VCaP (cell line): ENCODE measurements around the gene MAGOH.

Experiments
- H3K27ac ChIP-seq: fragments of 450-650 bp; 2 replicates; pipeline ENCODE4 v1.5.1; 2017
- TF ChIP-seq, protein P1 (sequence below): fragments of 450-650 bp; conservative IDR thresholded peaks from 2 replicates; pipeline ENCODE4 v1.5.1; 2017; ENCODE audit warnings: mild to moderate bottlenecking, moderate library complexity

MAGOH gene

DNA sequence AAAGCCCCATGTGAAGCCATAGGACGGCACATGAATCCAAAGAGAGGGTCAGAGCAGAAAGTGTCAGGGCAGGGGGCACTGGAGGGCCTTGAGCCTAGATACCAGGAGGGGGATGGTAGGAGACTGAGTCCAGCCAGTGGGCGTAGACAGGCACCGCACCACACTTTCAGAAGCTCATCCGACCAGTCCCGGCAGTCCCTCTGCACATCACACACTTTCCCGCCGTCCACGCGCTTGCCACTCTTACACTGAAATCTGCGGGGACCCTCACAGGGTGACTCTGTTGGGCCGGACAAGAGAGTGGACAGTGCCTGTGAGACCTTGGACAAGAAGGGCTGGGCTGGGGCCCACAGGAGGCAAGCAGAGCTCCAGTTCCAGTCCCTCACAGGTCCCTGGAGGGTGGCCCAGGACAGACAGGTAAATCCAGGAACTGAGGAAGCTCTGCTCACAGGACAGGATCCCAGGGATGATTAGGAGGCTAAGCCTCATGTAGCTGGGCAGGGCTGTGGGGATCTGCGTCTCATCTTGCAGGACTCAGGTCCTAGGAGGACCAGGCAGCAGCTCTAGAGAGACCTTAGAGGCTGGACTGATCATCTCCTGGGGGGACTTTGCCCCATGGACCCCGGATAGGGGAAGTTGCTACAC is 36.3 kb upstream of the MAGOH start:
- TF ChIP-seq, protein P1, sequence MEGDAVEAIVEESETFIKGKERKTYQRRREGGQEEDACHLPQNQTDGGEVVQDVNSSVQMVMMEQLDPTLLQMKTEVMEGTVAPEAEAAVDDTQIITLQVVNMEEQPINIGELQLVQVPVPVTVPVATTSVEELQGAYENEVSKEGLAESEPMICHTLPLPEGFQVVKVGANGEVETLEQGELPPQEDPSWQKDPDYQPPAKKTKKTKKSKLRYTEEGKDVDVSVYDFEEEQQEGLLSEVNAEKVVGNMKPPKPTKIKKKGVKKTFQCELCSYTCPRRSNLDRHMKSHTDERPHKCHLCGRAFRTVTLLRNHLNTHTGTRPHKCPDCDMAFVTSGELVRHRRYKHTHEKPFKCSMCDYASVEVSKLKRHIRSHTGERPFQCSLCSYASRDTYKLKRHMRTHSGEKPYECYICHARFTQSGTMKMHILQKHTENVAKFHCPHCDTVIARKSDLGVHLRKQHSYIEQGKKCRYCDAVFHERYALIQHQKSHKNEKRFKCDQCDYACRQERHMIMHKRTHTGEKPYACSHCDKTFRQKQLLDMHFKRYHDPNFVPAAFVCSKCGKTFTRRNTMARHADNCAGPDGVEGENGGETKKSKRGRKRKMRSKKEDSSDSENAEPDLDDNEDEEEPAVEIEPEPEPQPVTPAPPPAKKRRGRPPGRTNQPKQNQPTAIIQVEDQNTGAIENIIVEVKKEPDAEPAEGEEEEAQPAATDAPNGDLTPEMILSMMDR, result no peak
- H3K27ac ChIP-seq, result no peak overlapping the region

DNA sequence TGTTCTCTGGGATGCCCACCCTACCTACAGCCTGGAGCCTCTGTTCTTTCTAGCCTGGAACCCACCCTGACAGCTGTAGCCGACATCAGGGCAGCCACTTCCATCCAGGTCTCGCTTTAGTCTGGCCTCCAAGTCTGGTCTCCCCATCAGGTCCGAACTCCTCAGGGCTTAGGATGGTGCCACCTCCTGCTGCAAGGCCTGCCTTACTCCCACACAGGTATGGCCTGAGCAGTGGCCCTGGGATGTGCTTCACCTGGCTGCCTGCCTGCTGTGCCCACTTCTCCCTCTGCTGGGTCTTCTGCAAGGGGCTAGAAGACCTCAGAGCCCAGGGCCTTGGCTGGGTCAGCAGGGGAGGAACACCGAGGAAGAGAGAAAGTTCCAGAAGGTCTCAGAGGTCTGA is 35.7 kb upstream of the MAGOH start:
- H3K27ac ChIP-seq, result no peak overlapping the region
- TF ChIP-seq, protein P1, result no peak

DNA sequence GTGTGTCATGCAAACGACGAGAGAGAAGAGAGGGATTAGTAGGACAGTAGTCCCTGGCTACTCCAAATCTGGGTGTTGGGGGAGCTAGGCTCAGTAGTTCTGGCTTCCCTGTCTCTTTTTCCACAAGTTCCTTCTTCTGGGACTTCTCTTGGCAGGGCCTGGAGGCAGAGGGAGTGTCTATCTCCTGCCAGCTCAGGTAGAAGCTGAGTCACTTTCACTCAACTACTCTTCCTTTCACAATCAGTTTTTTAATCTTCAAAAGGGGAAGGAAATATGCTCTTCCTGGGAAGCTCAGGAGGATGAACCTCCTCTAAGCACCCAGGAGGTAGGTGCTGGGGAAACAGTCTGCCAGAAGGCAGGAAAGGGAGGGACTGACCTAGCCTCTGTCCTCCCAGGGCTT is 35.2 kb upstream of the MAGOH start:
- TF ChIP-seq, protein P1, result no peak
- no peak overlapping the region for H3K27ac ChIP-seq

DNA sequence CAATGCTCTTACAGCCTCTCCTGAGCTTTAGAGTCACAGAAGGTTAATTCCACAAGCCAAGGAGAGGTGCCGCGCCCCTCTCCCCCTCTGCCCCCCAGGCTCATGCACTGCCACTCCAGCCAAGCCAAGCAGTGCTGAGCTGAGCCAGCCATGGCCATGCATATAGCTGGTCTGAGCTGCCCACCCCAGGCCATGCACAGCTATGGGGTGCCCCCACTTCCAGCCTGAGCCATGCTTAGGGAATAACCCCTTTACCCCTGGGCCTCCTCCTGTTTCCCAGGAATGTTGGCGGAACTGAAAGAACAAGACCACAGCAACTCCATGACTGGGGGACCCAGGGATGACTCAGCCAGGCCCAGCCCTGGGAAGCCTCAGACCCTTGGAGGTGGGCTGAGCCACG is 34.0 kb upstream of the MAGOH start:
- TF ChIP-seq, protein P1, result no peak
- no peak overlapping the region for H3K27ac ChIP-seq

DNA sequence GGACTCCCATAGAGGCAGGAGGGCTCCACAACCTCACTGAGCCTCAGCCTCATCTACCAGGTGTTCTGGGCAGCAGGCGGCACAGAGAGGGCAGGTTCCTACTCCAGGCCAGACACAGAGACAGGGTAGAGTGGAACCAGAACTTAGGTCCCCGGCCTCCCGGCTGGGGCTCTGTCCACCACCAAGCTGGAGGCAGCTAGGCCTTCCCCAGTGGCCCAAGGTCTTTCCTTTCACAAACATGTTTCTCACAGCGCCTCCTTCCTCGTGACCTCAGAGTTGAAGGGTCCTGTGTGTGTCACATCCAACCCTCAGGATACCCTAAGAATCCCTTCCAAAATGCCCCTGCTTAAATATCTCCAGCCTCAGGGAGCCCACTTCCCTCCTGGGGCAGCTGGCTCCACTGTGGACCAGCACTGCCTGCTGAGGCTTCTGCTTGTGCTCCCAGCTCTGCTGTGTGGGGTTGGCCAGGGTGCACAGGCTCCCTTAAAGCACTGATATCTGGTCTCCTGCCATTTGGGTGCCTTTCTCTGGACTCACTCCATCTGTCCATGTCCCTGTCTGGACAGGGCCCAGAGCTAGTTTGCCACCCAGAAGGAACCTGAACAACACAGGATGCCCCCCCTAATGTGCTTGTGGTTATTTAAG is 33.2 kb upstream of the MAGOH start:
- H3K27ac ChIP-seq, result no peak overlapping the region
- TF ChIP-seq, protein P1, result no peak

DNA sequence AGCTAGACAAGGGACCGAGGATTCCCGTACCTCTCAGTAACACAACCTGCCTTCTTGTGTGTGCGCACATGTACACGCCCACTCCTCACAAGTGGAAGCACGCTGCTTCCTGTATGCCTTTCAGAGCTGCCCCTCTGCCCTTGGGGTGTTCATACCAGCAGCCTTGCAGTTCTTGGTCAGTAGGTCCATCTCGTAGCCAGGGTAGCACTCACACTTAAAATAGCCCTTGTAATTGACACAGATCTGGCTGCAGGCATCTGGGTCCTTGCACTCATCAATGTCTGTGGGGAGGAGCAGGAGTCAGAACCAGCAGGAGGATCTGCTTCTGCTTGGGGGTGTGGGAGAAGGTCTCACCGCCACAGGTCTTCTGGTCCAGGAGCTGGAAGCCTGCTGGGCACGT is 32.6 kb upstream of the MAGOH start:
- TF ChIP-seq, protein P1, result no peak
- H3K27ac ChIP-seq, result no peak overlapping the region

DNA sequence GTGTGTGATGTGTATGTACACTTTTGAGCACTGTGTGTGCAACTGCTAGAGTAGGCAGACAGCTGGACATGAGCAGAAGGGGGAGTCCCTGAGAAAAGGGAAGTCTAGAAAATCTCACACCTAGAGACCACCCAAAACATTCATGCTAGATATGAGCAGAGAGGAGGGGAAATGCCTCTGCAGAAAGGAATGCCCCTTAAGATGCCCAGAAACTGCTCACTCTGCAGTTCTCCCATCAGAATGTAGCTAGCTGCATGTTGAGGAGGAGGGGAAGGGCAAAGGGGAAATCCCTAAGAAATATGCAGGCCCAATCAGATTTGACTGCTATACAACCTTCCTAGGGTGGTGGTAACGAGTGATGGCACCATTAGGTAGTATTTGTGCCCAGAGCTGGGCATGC is 31.8 kb upstream of the MAGOH start:
- no peak overlapping the region for H3K27ac ChIP-seq
- TF ChIP-seq, protein P1, result no peak
